HG03439 (cell line): Measurements from ENCODE around the gene URAD.

Source experiments
- ATAC-seq: cut with Tn5 transposase; IDR thresholded peaks from one replicate; pipeline ENCODE4 v1.9.1; 2021; ENCODE audit warnings: mild to moderate bottlenecking, moderate library complexity; ENCODE audit not compliant: unreplicated experiment

Gene URAD

GRCh38 chr13:27960362-27961226 lies 27.9 kb downstream of the URAD start:
- no peak for ATAC-seq

GRCh38 chr13:27959976-27960361 lies 28.5 kb downstream of the URAD start:
- no peak for ATAC-seq

GRCh38 chr13:27956576-27957300 lies 31.8 kb downstream of the URAD start:
- no peak for ATAC-seq

- ATAC-seq: no peak
Measured at GRCh38 chr13:27955014-27955591, 33.4 kb downstream of the URAD start.

- no peak for ATAC-seq
Measured at GRCh38 chr13:27954406-27954851, 34.1 kb downstream of the URAD start.

- no peak for ATAC-seq
Measured at GRCh38 chr13:27953676-27954405, 34.7 kb downstream of the URAD start.

GRCh38 chr13:27952876-27953675 lies 35.4 kb downstream of the URAD start:
- no peak for ATAC-seq

- no peak for ATAC-seq
Measured at GRCh38 chr13:27942972-27943371, 45.5 kb downstream of the URAD start.

GRCh38 chr13:27933580-27934328 lies 54.7 kb downstream of the URAD start:
- no peak for ATAC-seq

- no peak for ATAC-seq
Measured at GRCh38 chr13:27933118-27933517, 55.4 kb downstream of the URAD start.

GRCh38 chr13:27929868-27930267 lies 58.6 kb downstream of the URAD start:
- ATAC-seq: no peak

GRCh38 chr13:27928805-27929753 lies 59.4 kb downstream of the URAD start:
- no peak for ATAC-seq

- ATAC-seq: no peak
Measured at GRCh38 chr13:27928353-27928804, 60.1 kb downstream of the URAD start.
